Ishikawa (cell line): Measurements from ENCODE around the gene GMNN.

Experiments
- CEBPB ChIP-seq: IDR thresholded peaks from 2 replicates; pipeline ENCODE4 v1.6.1; 2012
- CREB1 ChIP-seq: IDR thresholded peaks from 2 replicates; pipeline ENCODE4 v1.6.1; 2012; ENCODE audit warnings: low read depth
- NFIC ChIP-seq: IDR thresholded peaks from 2 replicates; pipeline ENCODE4 v1.6.1; 2012
- REST ChIP-seq: IDR thresholded peaks from 2 replicates; pipeline ENCODE4 v1.6.1; 2012; ENCODE audit warnings: low read depth, mild to moderate bottlenecking
- TAF1 ChIP-seq: IDR thresholded peaks from 2 replicates; pipeline ENCODE4 v1.6.1; 2012; ENCODE audit warnings: low read depth, mild to moderate bottlenecking
- TCF12 ChIP-seq: IDR thresholded peaks from 2 replicates; pipeline ENCODE4 v1.6.1; 2012; ENCODE audit warnings: low read depth
- TEAD4 ChIP-seq: IDR thresholded peaks from 2 replicates; pipeline ENCODE4 v1.6.1; 2012
- USF1 ChIP-seq: IDR thresholded peaks from 2 replicates; pipeline ENCODE4 v1.6.1; 2012
- ZBTB7A ChIP-seq: IDR thresholded peaks from 2 replicates; pipeline ENCODE4 v1.6.1; 2012; ENCODE audit warnings: low read depth

- no peak for TF ChIP-seq CEBPB
- no peak for TF ChIP-seq USF1
- TF ChIP-seq TAF1, result no peak
- no peak for TF ChIP-seq TCF12
- TF ChIP-seq TEAD4, result no peak
- TF ChIP-seq CREB1, result no peak
- TF ChIP-seq ZBTB7A, result no peak
- no peak for TF ChIP-seq REST
- TF ChIP-seq NFIC, result no peak
Observed at GRCh38 chr6:24799541-24799915, 24.8 kb downstream of the GMNN start.
